Duodenal mucosa (tissue), 2 donors: Measurements from ENCODE around the gene KCNN2.

Source experiments
- H3K27ac ChIP-seq: one replicate; pipeline ENCODE4 v1.7.0; 2013; ENCODE audit warnings: low read depth, low read length
- H3K27me3 ChIP-seq, 2 donors: one replicate each; pipeline ENCODE4 v1.7.0; 2013; ENCODE audit warnings: low read length in 2 of 2, control low read depth in 1 of 2; ENCODE audit not compliant: insufficient read depth in 2 of 2, control insufficient read depth in 1 of 2
- H3K36me3 ChIP-seq, 2 donors: one replicate each; pipeline ENCODE4 v1.7.0; 2013; ENCODE audit warnings: low read length in 2 of 2, control low read depth in 1 of 2; ENCODE audit not compliant: insufficient read depth in 2 of 2, control insufficient read depth in 1 of 2
- H3K4me1 ChIP-seq, 2 donors: one replicate each; pipeline ENCODE4 v1.7.0; 2013; ENCODE audit warnings: low read length in 2 of 2, control low read depth in 1 of 2; ENCODE audit not compliant: insufficient read depth in 2 of 2, control insufficient read depth in 1 of 2
- H3K4me3 ChIP-seq, 2 donors: one replicate each; pipeline ENCODE4 v1.7.0; 2013; ENCODE audit warnings: low read length in 2 of 2, low read depth in 1 of 2
- H3K9ac ChIP-seq, 2 donors: one replicate each; pipeline ENCODE4 v1.7.0; 2013; ENCODE audit warnings: low read length in 2 of 2, low read depth in 1 of 2
- H3K9me3 ChIP-seq, 2 donors: one replicate each; pipeline ENCODE4 v1.7.0; 2013; ENCODE audit warnings: low read length in 2 of 2, control low read depth in 1 of 2; ENCODE audit not compliant: control insufficient read depth in 1 of 2

KCNN2 gene

GRCh38 chr5:114390431-114390830 lies 28.6 kb downstream of the KCNN2 start:
- Histone ChIP-seq H3K36me3 (no peaks in the 10 kb centered on the region), H3K4me3 (no peak overlapping the region), H3K27ac (no peak overlapping the region), H3K4me1 (no peaks in the 10 kb centered on the region), H3K27me3 (no peaks in the 10 kb centered on the region), H3K9me3 (no peaks in the 10 kb centered on the region), H3K9ac (no peak overlapping the region)

- H3K27me3 ChIP-seq = no peaks in the 10 kb centered on the region
- H3K36me3 ChIP-seq = no peaks in the 10 kb centered on the region
- H3K27ac ChIP-seq = no peak overlapping the region
- H3K4me3 ChIP-seq = no peak overlapping the region
- no peaks in the 10 kb centered on the region for H3K9me3 ChIP-seq
- no peak overlapping the region for H3K9ac ChIP-seq
- no peaks in the 10 kb centered on the region for H3K4me1 ChIP-seq
Measured at GRCh38 chr5:114391321-114391720, 29.5 kb downstream of the KCNN2 start.

- Histone ChIP-seq H3K9me3 (no peaks in the 10 kb centered on the region), H3K4me3 (no peak overlapping the region), H3K9ac (no peak overlapping the region), H3K36me3 (no peaks in the 10 kb centered on the region), H3K27me3 (no peaks in the 10 kb centered on the region), H3K4me1 (no peaks in the 10 kb centered on the region), H3K27ac (no peak overlapping the region)
Measured at GRCh38 chr5:114393159-114393558, 31.3 kb downstream of the KCNN2 start.

GRCh38 chr5:114402206-114402605 lies 40.3 kb downstream of the KCNN2 start:
- no peak overlapping the region for H3K4me3 ChIP-seq
- H3K9me3 ChIP-seq = no peaks in the 10 kb centered on the region
- no peaks in the 10 kb centered on the region for H3K27me3 ChIP-seq
- H3K9ac ChIP-seq = no peak overlapping the region
- no peaks in the 10 kb centered on the region for H3K36me3 ChIP-seq
- no peak overlapping the region for H3K27ac ChIP-seq
- H3K4me1 ChIP-seq = no peaks in the 10 kb centered on the region

- Histone ChIP-seq H3K36me3 (no peaks in the 10 kb centered on the region), H3K4me3 (no peak overlapping the region), H3K4me1 (no peaks in the 10 kb centered on the region), H3K9me3 (no peaks in the 10 kb centered on the region), H3K27ac (no peak overlapping the region), H3K9ac (no peak overlapping the region), H3K27me3 (no peaks in the 10 kb centered on the region)
Measured at GRCh38 chr5:114407783-114408182, 45.9 kb downstream of the KCNN2 start.

GRCh38 chr5:114408847-114409246 lies 47.0 kb downstream of the KCNN2 start:
- Histone ChIP-seq H3K9ac (no peak overlapping the region), H3K4me3 (no peak overlapping the region), H3K27ac (no peak overlapping the region), H3K9me3 (no peaks in the 10 kb centered on the region), H3K4me1 (no peaks in the 10 kb centered on the region), H3K27me3 (no peaks in the 10 kb centered on the region), H3K36me3 (no peaks in the 10 kb centered on the region)

GRCh38 chr5:114411380-114411931 lies 49.6 kb downstream of the KCNN2 start:
- Histone ChIP-seq H3K4me3 (no peak overlapping the region), H3K27me3 (no peaks in the 10 kb centered on the region), H3K36me3 (no peaks in the 10 kb centered on the region), H3K4me1 (no peaks in the 10 kb centered on the region), H3K9me3 (no peaks in the 10 kb centered on the region), H3K27ac (no peak overlapping the region), H3K9ac (no peak overlapping the region)

GRCh38 chr5:114412510-114413171 lies 50.8 kb downstream of the KCNN2 start:
- no peak overlapping the region for H3K27ac ChIP-seq

GRCh38 chr5:114415760-114416159 lies 53.9 kb downstream of the KCNN2 start:
- Histone ChIP-seq H3K36me3 (no peaks in the 10 kb centered on the region), H3K4me1 (no peaks in the 10 kb centered on the region), H3K9ac (no peak overlapping the region), H3K9me3 (no peaks in the 10 kb centered on the region), H3K4me3 (no peak overlapping the region), H3K27me3 (no peaks in the 10 kb centered on the region), H3K27ac (no peak overlapping the region)

More at GRCh38 chr5:114412510-114413171, 50.8 kb downstream of the KCNN2 start:
- Histone ChIP-seq H3K36me3 (no peaks in the 10 kb centered on the region), H3K4me1 (no peaks in the 10 kb centered on the region), H3K4me3 (no peak overlapping the region), H3K9ac (no peak overlapping the region), H3K27me3 (no peaks in the 10 kb centered on the region), H3K9me3 (no peaks in the 10 kb centered on the region)

GRCh38 chr5:114416254-114416653 lies 54.4 kb downstream of the KCNN2 start:
- H3K4me1 ChIP-seq = no peaks in the 10 kb centered on the region
- H3K4me3 ChIP-seq = no peak overlapping the region
- H3K27me3 ChIP-seq = no peaks in the 10 kb centered on the region
- no peaks in the 10 kb centered on the region for H3K9me3 ChIP-seq
- H3K9ac ChIP-seq = no peak overlapping the region
- H3K27ac ChIP-seq = no peak overlapping the region
- H3K36me3 ChIP-seq = no peaks in the 10 kb centered on the region
